GM19455 (cell line): ENCODE measurements around the gene NXN.
"Not testable (repeated sequence)": the region's sequence is repeated elsewhere in the genome, so short reads cannot be mapped to it uniquely, and the experiment has no call there.

Source experiments
- ATAC-seq: cut with Tn5 transposase; IDR thresholded peaks from one replicate; pipeline ENCODE4 v1.9.1; 2021; ENCODE audit not compliant: unreplicated experiment

Gene NXN

GRCh38 chr17:867238-867637, 112.3 kb downstream of the NXN start:
- ATAC-seq = not testable (repeated sequence)

GRCh38 chr17:866568-867103, 112.9 kb downstream of the NXN start:
- ATAC-seq = no peak

DNA sequence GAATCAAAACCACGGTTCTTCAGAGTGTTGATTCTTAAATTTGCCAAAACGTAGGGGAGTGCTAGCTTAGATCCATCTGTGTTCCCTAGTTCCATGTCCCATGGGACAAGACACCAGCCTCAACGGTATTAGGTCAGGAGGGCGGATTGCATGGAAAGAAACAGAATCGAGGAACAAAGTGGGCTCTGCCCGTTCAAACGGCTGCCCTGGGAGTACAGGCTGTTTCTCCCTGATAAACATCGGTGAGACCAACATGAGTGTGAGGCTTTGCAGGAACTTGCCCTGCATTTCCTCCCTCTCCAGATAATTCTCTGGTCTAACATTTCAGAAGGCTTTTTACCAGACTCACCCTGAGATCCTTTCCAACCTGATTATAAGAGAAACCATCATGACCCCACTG, 115.3 kb downstream of the NXN start:
- ATAC-seq = no peak

- no peak for ATAC-seq
Measured at GRCh38 chr17:863880-864279, 115.7 kb downstream of the NXN start.

DNA sequence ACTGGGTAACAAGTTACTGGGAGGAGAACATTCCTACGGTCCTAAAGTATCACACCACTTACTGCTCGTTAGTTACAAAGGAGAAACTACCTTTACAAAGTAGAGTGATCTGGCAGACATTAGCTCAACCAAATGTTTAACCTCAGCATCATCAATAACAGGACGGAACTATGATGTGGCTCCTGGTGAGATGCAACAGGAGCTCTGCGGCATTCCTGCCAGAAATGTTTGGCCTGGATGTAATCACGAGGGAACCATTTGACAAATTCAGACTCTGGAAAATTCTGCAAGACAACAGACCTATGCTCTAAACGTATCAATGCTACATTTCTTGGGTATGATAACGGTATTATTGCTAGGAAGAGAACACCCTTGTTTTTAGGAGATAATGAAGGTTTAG, 117.0 kb downstream of the NXN start:
- no peak for ATAC-seq

- ATAC-seq = no peak
Measured at GRCh38 chr17:861364-861763, 118.2 kb downstream of the NXN start.

- ATAC-seq = no peak
Measured at GRCh38 chr17:860805-861204, 118.8 kb downstream of the NXN start.

DNA sequence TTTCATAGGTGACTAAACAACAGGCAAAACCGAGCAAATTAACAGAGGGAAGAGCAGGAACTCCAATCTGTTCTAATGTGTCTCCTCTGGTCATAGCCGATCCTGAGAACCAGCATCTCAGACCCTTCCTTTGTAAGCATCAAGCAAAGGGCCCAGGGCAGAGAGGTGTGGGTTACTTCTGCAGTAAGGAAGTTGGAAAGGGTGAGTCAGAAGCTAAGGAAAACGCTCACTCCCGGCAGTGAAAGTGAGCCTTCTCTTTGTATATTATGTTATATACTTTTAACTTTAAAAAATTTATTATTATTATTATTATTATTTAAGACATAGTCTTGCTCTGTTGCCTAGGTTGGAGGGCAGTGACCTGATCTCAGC, 119.8 kb downstream of the NXN start:
- no peak for ATAC-seq

GRCh38 chr17:859061-859823, 120.3 kb downstream of the NXN start:
- ATAC-seq = no peak

- ATAC-seq = no peak
Measured at GRCh38 chr17:856149-856548, 123.4 kb downstream of the NXN start.

GRCh38 chr17:855569-855968, 124.0 kb downstream of the NXN start:
- ATAC-seq = no peak

DNA sequence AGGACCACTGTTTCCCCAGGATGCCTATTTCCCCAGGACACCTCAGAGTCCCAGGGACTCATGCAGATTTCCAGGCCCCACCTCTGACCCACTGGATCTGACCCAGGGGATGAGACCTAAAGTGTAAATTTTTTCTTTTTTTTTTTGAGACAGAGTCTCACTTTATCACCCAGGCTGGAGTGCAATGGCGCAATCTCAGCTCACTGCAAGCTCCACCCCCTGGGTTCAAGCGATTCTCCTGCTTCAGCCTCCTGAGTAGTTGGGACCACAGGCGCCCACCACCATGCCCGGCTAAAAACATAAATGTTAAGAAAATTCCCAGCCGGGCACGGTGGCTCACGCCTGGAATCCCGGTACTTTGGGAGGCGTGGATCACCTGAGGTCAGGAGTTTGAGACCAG, 126.7 kb downstream of the NXN start:
- not testable (repeated sequence) for ATAC-seq

DNA sequence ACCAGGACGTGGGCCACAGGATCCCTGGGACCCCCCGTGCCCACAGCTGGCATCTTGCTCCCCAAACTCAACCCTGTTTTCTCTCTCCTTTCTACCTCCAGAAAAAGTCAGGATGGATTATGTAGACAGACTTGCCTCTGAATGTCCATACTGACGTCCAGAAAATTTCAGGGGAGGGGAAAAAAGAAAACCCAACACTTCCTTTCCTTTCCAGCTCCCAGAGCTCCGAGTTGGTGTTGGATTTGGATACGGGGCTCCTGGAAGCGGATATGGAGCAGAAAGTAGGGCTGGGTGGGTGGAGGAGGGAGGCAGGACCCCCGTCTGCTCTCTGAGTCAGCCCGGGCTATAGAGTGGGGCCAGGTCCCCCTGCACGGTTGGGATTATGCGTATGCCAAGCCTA, 127.2 kb downstream of the NXN start:
- ATAC-seq = no peak

DNA sequence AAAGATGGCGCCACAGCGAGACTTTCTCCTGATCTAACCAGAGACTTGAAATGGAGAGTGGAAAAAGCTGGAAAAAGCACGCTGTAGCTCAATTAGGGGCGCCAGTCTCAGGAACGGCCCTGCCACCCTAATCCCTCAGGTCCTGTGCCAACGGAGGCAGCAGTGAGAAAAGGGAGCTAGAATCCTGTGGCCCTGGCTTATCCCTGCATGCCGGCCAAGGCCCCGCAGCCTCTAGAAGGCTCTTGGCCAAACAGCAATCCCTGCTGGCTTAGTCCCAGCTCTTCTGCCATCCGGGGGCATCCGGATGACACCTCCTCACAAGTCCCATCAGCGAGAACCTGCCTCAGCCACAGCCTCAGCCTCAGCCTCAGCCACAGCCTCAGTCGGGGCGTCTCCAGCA, 127.7 kb downstream of the NXN start:
- no peak for ATAC-seq

DNA sequence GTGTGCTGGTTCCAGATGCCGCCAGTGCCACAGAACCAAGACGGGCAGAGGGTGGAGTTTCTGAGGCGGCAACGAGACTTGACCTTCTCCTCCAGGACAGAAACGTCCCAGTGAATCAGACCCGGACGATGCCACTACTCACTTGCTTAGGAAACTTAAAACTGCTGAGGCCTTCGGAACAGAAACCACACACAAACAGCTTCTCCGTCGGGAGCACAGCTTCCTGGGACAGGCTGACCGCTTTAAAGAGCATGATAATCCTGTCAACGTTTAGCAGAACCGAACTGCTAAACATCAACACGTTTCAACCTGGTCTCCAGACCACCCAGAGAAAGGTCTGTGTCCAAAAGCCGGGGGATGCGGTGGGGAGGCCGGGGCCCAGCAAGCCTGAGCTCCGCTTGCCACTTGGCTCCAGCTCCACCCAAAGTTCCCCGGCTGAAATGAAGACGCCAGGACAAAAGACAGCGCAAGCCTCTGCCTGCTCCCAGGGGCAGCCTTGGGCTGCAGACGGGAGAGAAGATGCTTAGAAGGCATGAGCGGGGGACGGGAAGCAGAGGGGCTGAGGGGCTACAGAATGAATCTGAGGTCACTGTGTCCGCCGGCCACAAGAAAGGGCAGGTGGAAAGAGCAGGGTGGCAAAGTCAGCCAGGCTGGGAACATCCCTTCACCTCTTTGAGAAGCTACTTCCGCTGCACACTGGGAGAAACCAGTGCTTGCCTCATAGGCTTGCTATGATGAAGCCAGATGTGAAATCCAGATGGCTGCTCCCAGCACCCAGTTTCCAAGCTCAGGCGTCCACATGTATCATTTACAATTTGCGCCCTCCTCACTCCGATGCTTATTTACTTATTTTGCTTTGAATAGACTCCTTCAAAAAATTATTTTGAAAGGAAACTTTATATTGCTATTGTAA, 128.5 kb downstream of the NXN start:
- no peak for ATAC-seq

DNA sequence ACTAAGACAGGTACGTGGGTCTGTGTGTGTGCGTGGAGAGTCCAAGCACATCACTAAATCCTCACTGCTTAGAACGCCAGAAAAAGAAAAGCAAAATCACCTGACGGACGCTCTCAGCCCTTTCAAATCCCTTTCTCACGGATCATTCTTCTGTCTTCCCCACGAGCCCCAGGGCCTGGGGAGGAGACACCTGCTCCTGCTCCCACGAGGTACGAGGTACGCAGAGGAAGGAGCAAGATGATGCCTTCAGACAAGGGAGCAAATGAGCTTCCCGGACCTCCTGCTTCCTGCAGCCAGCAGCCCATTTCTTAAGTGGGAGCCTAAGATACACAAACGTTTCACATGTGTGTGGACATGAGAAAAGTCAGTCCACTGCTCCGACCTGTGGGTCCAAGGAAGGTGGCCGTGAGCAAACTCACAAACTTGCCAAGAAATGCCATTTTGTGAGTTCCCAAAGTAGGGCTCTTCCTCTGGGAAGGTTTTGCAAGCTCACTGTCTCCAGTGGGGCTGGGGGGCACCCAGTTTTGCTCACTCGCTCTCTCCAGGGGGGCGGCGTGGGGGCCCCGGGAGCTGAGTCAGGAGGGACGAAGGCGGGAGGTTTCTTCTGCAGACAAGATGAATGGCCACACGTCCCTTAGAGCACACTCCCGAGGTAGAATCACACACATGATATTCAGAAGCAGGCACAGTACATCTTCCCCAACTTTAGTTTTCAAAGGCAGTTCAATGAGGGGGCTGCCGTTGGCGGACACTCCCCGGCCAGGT, 129.3 kb downstream of the NXN start:
- ATAC-seq = no peak

DNA sequence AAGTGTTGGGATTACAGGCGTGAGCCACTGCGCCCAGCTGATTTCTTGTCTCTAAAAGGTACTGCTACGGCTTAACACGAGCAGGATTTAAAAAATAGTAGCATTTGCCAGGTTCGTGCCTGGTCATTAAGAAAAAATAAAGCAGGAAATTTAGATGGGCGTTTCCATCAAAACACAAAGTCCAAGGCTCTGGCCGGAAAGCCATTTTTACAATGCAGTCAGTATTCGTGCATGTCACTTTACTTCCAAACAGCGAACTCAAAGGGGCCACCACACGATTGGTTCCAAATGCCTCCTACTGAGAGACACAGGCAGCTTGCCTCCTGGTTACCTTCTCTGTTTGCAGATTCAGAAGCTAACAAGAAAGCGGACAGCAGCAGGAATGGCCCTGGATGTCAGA, 131.2 kb downstream of the NXN start:
- no peak for ATAC-seq

DNA sequence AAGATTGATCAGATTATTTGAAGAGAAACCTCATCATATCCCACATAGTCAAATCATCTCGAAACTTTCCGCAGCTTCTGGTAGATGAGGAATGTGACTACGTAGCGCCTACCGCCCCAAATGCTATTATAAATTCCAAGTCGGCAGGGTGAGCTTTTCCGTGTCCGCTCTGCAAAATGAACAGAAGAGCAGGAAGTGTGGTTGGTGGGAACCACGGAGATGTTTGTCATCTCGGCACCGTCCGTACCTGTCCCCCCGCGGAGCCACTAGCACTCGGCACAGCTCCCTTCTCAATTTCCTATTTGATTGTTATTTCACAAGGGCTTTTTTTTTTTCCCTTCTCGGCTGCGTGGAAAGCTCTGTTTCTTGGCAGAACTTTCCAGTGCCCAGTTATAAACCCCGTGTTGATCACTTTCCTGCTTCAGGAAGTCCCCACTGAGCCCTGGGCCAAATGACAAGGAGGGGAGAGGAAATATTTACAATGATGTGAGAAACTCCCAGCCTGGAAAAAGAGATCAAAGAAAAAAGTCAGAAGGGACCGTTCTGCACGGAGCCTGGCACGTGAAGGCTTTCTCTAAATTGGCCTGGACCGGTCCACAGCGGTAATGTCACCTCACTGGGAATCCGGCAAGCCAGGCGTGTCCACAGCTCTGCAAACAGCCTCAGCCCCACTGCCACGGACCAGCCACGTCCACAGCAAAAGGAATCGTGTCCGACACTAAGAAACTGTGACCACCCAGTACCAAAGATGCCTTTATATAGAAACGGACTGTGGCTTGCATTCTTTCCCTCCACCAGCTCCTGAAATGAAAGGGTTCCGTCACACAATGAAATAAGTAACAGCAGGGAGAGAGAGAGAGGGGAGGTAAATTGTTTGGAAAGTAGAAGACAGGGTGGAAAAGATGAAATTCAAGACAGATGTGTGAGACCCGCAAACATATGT, 132.4 kb downstream of the NXN start:
- no peak for ATAC-seq

DNA sequence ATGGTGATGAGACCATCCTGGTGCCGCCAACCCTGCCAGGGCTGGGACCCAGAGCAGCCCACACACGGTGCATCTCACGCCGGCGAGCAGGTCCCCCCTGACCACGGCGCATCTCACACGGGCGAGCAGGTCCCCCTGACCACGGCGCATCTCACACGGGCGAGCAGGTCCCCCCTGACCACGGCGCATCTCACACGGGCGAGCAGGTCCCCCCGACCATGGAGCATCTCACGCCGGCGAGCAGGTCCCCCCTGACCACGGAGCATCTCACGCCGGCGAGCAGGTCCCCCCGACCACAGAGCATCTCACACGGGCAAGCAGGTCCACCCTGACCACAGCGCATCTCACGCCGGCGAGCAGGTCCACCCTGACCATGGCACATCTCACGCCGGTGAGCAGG, 138.3 kb downstream of the NXN start:
- no peak for ATAC-seq

GRCh38 chr17:838486-838885, 141.1 kb downstream of the NXN start:
- no peak for ATAC-seq
